Measurements from ENCODE around the gene SLC26A6.
A peak's percentile ranks its signal among the peaks of the same experiment; 100 is the strongest.

The SLC26A6 gene

GRCh38 chr3:48635222-48636021 is at the start of gene SLC26A6:
Gene SLC26A6, minus strand, starts transcription at chr3:48635461. Its CDS starts 68 bp downstream, at chr3:48635393.
- DNase-seq, result peak; percentile 93

GRCh38 chr3:48684480-48685143 is 49.4 kb upstream of the SLC26A6 start:
- no peak for DNase-seq

GRCh38 chr3:48684054-48684349 is 48.7 kb upstream of the SLC26A6 start:
- no peak for DNase-seq

GRCh38 chr3:48682786-48683185 is 47.5 kb upstream of the SLC26A6 start:
- DNase-seq, result no peak

- no peak for DNase-seq
Observed at GRCh38 chr3:48681974-48682610, 46.8 kb upstream of the SLC26A6 start.

GRCh38 chr3:48681541-48681880 is 46.2 kb upstream of the SLC26A6 start:
- no peak for DNase-seq

GRCh38 chr3:48680811-48681540 is 45.7 kb upstream of the SLC26A6 start:
- no peak for DNase-seq

- no peak for DNase-seq
Observed at GRCh38 chr3:48679411-48680391, 44.4 kb upstream of the SLC26A6 start.

GRCh38 chr3:48678566-48679380 is 43.5 kb upstream of the SLC26A6 start:
- DNase-seq, result no peak

GRCh38 chr3:48678056-48678455 is 42.8 kb upstream of the SLC26A6 start:
- no peak for DNase-seq

- no peak for DNase-seq
Observed at GRCh38 chr3:48674505-48674904, 39.2 kb upstream of the SLC26A6 start.

GRCh38 chr3:48672522-48672921 is 37.3 kb upstream of the SLC26A6 start:
- DNase-seq, result no peak

GRCh38 chr3:48664929-48665328 is 29.7 kb upstream of the SLC26A6 start:
- no peak for DNase-seq

GRCh38 chr3:48664313-48664644 is 29.0 kb upstream of the SLC26A6 start:
- no peak for DNase-seq

- DNase-seq, result peak; percentile 92
Observed at GRCh38 chr3:48663489-48664312, 28.4 kb upstream of the SLC26A6 start.

GRCh38 chr3:48662753-48663488 is 27.7 kb upstream of the SLC26A6 start, which contains the start of gene CELSR3:
Gene CELSR3, minus strand, starts transcription at chr3:48662886. Its CDS starts 252 bp downstream, at chr3:48662634.
- peak; percentile 75 for DNase-seq

- no peak for DNase-seq
Observed at GRCh38 chr3:48662145-48662752, 27.0 kb upstream of the SLC26A6 start.

GRCh38 chr3:48661501-48662144 is 26.4 kb upstream of the SLC26A6 start:
- DNase-seq, result peak; percentile 76

Data from CD4-positive, alpha-beta T cell treated with Interleukin-10 for 1 hour (primary cell).